GM23338 (cell line): ENCODE measurements around the gene CCDC167. TPM values are rescaled to one million over a fixed set of nuclear protein-coding genes. Genes with fewer than 3 reads are reported as not detected.

ENCODE experiments used
- ATAC-seq: fragments of 200-7000 bp; cut with Tn5 transposase; 3 replicates; pipeline ENCODE4 v1.9.1; 2020
- DNase-seq: peaks from one replicate; pipeline ENCODE4 v3.0.0-alpha.2; 2015; ENCODE audit warnings: low spot score
- H2AFZ ChIP-seq: fragments of 200-600 bp; sonication (generic); 2 replicates; pipeline ENCODE4 v1.8.0; 2016; ENCODE audit warnings: antibody characterized with exemption, mild to moderate bottlenecking, moderate library complexity
- H3F3A ChIP-seq: fragments of 200-600 bp; sonication (generic); replicated peaks from 2 replicates; pipeline ENCODE4 v1.8.0; 2017; ENCODE audit warnings: antibody characterized with exemption, mixed run types, low read depth
- H3K27ac ChIP-seq: fragments of 200-600 bp; sonication (generic); 2 replicates; pipeline ENCODE4 v1.6.1; 2016; ENCODE audit warnings: low read depth
- H3K27me3 ChIP-seq: fragments of 200-600 bp; sonication (generic); 2 replicates; pipeline ENCODE4 v1.8.0; 2016; ENCODE audit warnings: mild to moderate bottlenecking, mixed run types, moderate library complexity; ENCODE audit not compliant: insufficient read depth
- H3K36me3 ChIP-seq: fragments of 200-600 bp; sonication (generic); 2 replicates; pipeline ENCODE4 v1.8.0; 2016; ENCODE audit warnings: mild to moderate bottlenecking; ENCODE audit not compliant: insufficient read depth
- H3K4me1 ChIP-seq: fragments of 200-600 bp; sonication (generic); 2 replicates; pipeline ENCODE4 v1.8.0; 2016; ENCODE audit warnings: mild to moderate bottlenecking, moderate library complexity; ENCODE audit not compliant: insufficient read depth
- H3K4me2 ChIP-seq: fragments of 200-600 bp; sonication (generic); 2 replicates; pipeline ENCODE4 v1.7.1; 2017; ENCODE audit warnings: mixed run types
- H3K4me3 ChIP-seq: fragments of 200-600 bp; sonication (generic); 2 replicates; pipeline ENCODE4 v1.6.1; 2016; ENCODE audit warnings: mixed run types
- H3K79me2 ChIP-seq: fragments of 200-600 bp; sonication (generic); replicated peaks from 2 replicates; pipeline ENCODE4 v1.8.0; 2017; ENCODE audit warnings: mild to moderate bottlenecking; ENCODE audit not compliant: insufficient read depth
- H3K9me2 ChIP-seq: fragments of 200-600 bp; sonication (generic); 2 replicates; pipeline ENCODE4 v1.8.0; 2017; ENCODE audit not compliant: insufficient read depth
- H4K20me1 ChIP-seq: fragments of 200-600 bp; sonication (generic); replicated peaks from 2 replicates; pipeline ENCODE4 v1.8.0; 2017; ENCODE audit warnings: mild to moderate bottlenecking; ENCODE audit not compliant: insufficient read depth
- H3K27ac Mint-ChIP-seq: 2 replicates; pipeline ENCODE4 v1.8.0; 2020; ENCODE audit warnings: inconsistent platforms, mild to moderate bottlenecking, moderate library complexity, mixed read lengths
- H3K27me3 Mint-ChIP-seq: 3 replicates; pipeline ENCODE4 v1.8.0; 2022; ENCODE audit warnings: low read depth, mild to moderate bottlenecking, moderate library complexity, mixed read lengths, inconsistent platforms; ENCODE audit not compliant: insufficient read depth, poor library complexity
- H3K36me3 Mint-ChIP-seq: 3 replicates; pipeline ENCODE4 v1.8.0; 2021; ENCODE audit warnings: low read depth, mild to moderate bottlenecking, inconsistent platforms, moderate library complexity, mixed read lengths
- H3K4me1 Mint-ChIP-seq: 3 replicates; pipeline ENCODE4 v1.8.0; 2020; ENCODE audit warnings: mild to moderate bottlenecking, inconsistent platforms, mixed read lengths
- H3K4me3 Mint-ChIP-seq: 3 replicates; pipeline ENCODE4 v1.8.0; 2021; ENCODE audit warnings: moderate library complexity, mild to moderate bottlenecking, inconsistent platforms, mixed read lengths
- H3K9me3 Mint-ChIP-seq: 3 replicates; pipeline ENCODE4 v1.8.0; 2020; ENCODE audit warnings: moderate library complexity, mild to moderate bottlenecking, inconsistent platforms, mixed read lengths
- CREB1 ChIP-seq: fragments of 250-450 bp; sonication (Bioruptor Pico); IDR thresholded peaks from 2 replicates; pipeline ENCODE4 v1.5.0; 2020; ENCODE audit warnings: low read depth, mild to moderate bottlenecking, moderate library complexity
- EZH2phosphoT487 ChIP-seq: fragments of 200-600 bp; sonication (generic); IDR thresholded peaks from one replicate; pipeline ENCODE4 v1.8.1; 2018; ENCODE audit warnings: antibody characterized with exemption; ENCODE audit not compliant: unreplicated experiment
- POLR2AphosphoS5 ChIP-seq: IDR thresholded peaks from 2 replicates; pipeline ENCODE4 v1.6.1; 2016; ENCODE audit warnings: antibody characterized with exemption, low read depth
- STAT1 ChIP-seq: IDR thresholded peaks from one replicate; pipeline ENCODE4 v1.6.1; 2016; ENCODE audit warnings: antibody characterized with exemption; ENCODE audit not compliant: unreplicated experiment
- polyA plus RNA-seq: library from polyadenylated mRNA; unstranded; fragments of >200 nt; fragmentation: Nextera tagmentation; extraction: Ambion mirVana; gene quantifications from 2 replicates; pipeline ENCODE4 v1.2.1, GENCODE V29; 2016
- total RNA-seq: library from RNA; depleted of rRNA; stranded (reverse); fragments of >200 nt; shearing (Covaris generic); gene quantifications from 2 replicates; pipeline ENCODE4 v1.2.3, GENCODE V29; 2014
- TF ChIP-seq, protein P1 (sequence below), 2 experiments: fragments of 200-600 bp in 1 of 2; sonication (generic) in 1 of 2; conservative IDR thresholded peaks; 2 replicates each; pipeline versions ENCODE4 v1.5.1 to v1.6.1; 2016 to 2017; ENCODE audit warnings: antibody characterized with exemption in 2 of 2, low read depth in 2 of 2, mild to moderate bottlenecking in 2 of 2, moderate library complexity in 1 of 2
- TF ChIP-seq, protein P2 (sequence below): fragments of 250-450 bp; sonication (Bioruptor Pico); IDR thresholded peaks from 2 replicates; pipeline ENCODE4 v1.5.0; 2020; ENCODE audit warnings: mild to moderate bottlenecking, moderate library complexity

CCDC167 gene
- total and polyA plus RNA-seq, 2 experiments from 2014 or later = 17.6 to 21.4 TPM

DNA sequence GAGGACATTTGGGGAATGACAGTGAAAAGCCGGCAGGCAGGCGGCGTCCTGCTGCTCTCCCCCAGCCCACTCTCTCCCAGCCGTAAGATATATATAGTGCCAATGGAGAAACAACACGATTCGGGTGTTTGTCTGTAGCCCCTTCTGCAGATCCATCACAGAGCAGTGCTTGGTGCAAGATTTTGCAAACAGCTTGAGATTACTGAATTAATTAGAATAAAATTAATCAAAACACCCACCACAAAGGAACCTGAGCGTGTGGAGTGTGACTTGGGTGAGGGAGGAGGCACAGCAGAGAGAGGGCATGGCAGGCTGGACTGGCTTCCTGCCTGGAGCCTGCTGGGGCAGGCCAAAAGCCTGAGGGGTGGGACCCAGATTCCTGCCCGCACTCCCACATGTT lies 28.8 kb upstream of the CCDC167 start:
- H2AFZ ChIP-seq = no peak overlapping the region; the same call in 1 of the 2 replicates
- TF ChIP-seq POLR2AphosphoS5 (no peak), CREB1 (CRISPR knock-in tag) (no peak), STAT1 (no peak), EZH2phosphoT487 (no peak)
- TF ChIP-seq, protein P1, sequence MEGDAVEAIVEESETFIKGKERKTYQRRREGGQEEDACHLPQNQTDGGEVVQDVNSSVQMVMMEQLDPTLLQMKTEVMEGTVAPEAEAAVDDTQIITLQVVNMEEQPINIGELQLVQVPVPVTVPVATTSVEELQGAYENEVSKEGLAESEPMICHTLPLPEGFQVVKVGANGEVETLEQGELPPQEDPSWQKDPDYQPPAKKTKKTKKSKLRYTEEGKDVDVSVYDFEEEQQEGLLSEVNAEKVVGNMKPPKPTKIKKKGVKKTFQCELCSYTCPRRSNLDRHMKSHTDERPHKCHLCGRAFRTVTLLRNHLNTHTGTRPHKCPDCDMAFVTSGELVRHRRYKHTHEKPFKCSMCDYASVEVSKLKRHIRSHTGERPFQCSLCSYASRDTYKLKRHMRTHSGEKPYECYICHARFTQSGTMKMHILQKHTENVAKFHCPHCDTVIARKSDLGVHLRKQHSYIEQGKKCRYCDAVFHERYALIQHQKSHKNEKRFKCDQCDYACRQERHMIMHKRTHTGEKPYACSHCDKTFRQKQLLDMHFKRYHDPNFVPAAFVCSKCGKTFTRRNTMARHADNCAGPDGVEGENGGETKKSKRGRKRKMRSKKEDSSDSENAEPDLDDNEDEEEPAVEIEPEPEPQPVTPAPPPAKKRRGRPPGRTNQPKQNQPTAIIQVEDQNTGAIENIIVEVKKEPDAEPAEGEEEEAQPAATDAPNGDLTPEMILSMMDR (conservative IDR thresholded peaks at IDR 0.05; ENCODE audit: low read depth in 2 of 2) = no peak
- TF ChIP-seq, protein P2, sequence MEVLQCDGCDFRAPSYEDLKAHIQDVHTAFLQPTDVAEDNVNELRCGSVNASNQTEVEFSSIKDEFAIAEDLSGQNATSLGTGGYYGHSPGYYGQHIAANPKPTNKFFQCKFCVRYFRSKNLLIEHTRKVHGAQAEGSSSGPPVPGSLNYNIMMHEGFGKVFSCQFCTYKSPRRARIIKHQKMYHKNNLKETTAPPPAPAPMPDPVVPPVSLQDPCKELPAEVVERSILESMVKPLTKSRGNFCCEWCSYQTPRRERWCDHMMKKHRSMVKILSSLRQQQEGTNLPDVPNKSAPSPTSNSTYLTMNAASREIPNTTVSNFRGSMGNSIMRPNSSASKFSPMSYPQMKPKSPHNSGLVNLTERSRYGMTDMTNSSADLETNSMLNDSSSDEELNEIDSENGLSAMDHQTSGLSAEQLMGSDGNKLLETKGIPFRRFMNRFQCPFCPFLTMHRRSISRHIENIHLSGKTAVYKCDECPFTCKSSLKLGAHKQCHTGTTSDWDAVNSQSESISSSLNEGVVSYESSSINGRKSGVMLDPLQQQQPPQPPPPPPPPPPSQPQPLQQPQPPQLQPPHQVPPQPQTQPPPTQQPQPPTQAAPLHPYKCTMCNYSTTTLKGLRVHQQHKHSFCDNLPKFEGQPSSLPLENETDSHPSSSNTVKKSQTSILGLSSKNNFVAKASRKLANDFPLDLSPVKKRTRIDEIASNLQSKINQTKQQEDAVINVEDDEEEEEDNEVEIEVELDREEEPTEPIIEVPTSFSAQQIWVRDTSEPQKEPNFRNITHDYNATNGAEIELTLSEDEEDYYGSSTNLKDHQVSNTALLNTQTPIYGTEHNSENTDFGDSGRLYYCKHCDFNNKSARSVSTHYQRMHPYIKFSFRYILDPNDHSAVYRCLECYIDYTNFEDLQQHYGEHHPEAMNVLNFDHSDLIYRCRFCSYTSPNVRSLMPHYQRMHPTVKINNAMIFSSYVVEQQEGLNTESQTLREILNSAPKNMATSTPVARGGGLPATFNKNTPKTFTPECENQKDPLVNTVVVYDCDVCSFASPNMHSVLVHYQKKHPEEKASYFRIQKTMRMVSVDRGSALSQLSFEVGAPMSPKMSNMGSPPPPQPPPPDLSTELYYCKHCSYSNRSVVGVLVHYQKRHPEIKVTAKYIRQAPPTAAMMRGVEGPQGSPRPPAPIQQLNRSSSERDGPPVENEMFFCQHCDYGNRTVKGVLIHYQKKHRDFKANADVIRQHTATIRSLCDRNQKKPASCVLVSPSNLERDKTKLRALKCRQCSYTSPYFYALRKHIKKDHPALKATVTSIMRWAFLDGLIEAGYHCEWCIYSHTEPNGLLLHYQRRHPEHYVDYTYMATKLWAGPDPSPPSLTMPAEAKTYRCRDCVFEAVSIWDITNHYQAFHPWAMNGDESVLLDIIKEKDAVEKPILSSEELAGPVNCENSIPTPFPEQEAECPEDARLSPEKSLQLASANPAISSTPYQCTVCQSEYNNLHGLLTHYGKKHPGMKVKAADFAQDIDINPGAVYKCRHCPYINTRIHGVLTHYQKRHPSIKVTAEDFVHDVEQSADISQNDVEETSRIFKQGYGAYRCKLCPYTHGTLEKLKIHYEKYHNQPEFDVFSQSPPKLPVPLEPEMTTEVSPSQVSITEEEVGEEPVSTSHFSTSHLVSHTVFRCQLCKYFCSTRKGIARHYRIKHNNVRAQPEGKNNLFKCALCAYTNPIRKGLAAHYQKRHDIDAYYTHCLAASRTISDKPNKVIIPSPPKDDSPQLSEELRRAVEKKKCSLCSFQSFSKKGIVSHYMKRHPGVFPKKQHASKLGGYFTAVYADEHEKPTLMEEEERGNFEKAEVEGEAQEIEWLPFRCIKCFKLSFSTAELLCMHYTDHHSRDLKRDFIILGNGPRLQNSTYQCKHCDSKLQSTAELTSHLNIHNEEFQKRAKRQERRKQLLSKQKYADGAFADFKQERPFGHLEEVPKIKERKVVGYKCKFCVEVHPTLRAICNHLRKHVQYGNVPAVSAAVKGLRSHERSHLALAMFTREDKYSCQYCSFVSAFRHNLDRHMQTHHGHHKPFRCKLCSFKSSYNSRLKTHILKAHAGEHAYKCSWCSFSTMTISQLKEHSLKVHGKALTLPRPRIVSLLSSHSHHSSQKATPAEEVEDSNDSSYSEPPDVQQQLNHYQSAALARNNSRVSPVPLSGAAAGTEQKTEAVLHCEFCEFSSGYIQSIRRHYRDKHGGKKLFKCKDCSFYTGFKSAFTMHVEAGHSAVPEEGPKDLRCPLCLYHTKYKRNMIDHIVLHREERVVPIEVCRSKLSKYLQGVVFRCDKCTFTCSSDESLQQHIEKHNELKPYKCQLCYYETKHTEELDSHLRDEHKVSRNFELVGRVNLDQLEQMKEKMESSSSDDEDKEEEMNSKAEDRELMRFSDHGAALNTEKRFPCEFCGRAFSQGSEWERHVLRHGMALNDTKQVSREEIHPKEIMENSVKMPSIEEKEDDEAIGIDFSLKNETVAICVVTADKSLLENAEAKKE (CRISPR knock-in tag) = no peak
- ATAC-seq = peak; percentile 21; the same call in 2 of the 3 replicates
- peaks cover 15% of the 10 kb centered on the region; the same call in 2 of the 3 replicates for H3K4me1 Mint-ChIP-seq
- H3K36me3 ChIP-seq = no peaks in the 10 kb centered on the region
- H3K9me2 ChIP-seq = no peaks in the 10 kb centered on the region
- H3K4me2 ChIP-seq = no peak overlapping the region
- H3K27me3 Mint-ChIP-seq = peaks cover 12% of the 10 kb centered on the region
- no peaks in the 10 kb centered on the region for H3F3A ChIP-seq
- no peak overlapping the region for H3K4me3 ChIP-seq
- no peak overlapping the region for H3K27ac Mint-ChIP-seq
- H3K27ac ChIP-seq = no peak overlapping the region
- H3K4me3 Mint-ChIP-seq = no peak overlapping the region
- H3K36me3 Mint-ChIP-seq = no peaks in the 10 kb centered on the region
- no peaks in the 10 kb centered on the region; the same call in 1 of the 2 replicates for H3K4me1 ChIP-seq
- H3K79me2 ChIP-seq = no peaks in the 10 kb centered on the region
- peaks cover 9% of the 10 kb centered on the region for H3K27me3 ChIP-seq
- no peaks in the 10 kb centered on the region for H3K9me3 Mint-ChIP-seq
- peaks cover 5% of the 10 kb centered on the region; the same call in 1 of the 2 replicates for H4K20me1 ChIP-seq
- no peak for DNase-seq
